PFSK-1 (cell line): Measurements from ENCODE around the gene SPATA33.

ENCODE experiments used
- FOXP2 ChIP-seq: optimal IDR thresholded peaks from 2 replicates; pipeline ENCODE3; 2011; ENCODE audit warnings: borderline replicate concordance, control low read depth, inconsistent platforms; ENCODE audit not compliant: insufficient read depth; ENCODE audit errors: extremely low read length, extremely low read depth
- POLR2AphosphoS5 ChIP-seq: IDR thresholded peaks from 2 replicates; pipeline ENCODE4 v1.6.1; 2012; ENCODE audit warnings: low read depth, mild to moderate bottlenecking, control low read depth, low read length, moderate library complexity
- REST ChIP-seq, 2 experiments: IDR thresholded peaks; 2 replicates each; pipeline versions ENCODE4 v1.6.1 to v1.8.0; 2011 to 2012; ENCODE audit warnings: low read depth in 2 of 2, low read length in 2 of 2, control low read depth in 1 of 2, inconsistent platforms in 1 of 2, mild to moderate bottlenecking in 1 of 2, moderate library complexity in 1 of 2; ENCODE audit not compliant: insufficient read depth in 1 of 2
- SIN3A ChIP-seq: IDR thresholded peaks from 2 replicates; pipeline ENCODE4 v1.6.1; 2012; ENCODE audit warnings: mild to moderate bottlenecking, low read length, moderate library complexity, borderline replicate concordance; ENCODE audit not compliant: insufficient read depth
- TAF1 ChIP-seq: IDR thresholded peaks from 2 replicates; pipeline ENCODE4 v1.6.1; 2012; ENCODE audit warnings: low read length, control low read depth, borderline replicate concordance; ENCODE audit not compliant: insufficient read depth

Gene SPATA33

GRCh38 chr16:89716493-89716892, 58.9 kb downstream of the SPATA33 start:
- TF ChIP-seq POLR2AphosphoS5 = no peak; the same call in 1 of the 2 replicates
- no peak for TF ChIP-seq SIN3A
- no peak for TF ChIP-seq REST (IDR thresholded peaks at IDR 0.05; ENCODE audit: insufficient read depth in 1 of 2, low read depth in 2 of 2, low read length in 2 of 2)
- no peak for TF ChIP-seq FOXP2
- TF ChIP-seq TAF1 = no peak

GRCh38 chr16:89716916-89717687, 59.5 kb downstream of the SPATA33 start:
- TF ChIP-seq SIN3A (no peak), POLR2AphosphoS5 (no peak), REST (IDR thresholded peaks at IDR 0.05; ENCODE audit: insufficient read depth in 1 of 2, low read depth in 2 of 2, low read length in 2 of 2) (no peak), TAF1 (no peak), FOXP2 (no peak)

GRCh38 chr16:89717688-89718505, 60.3 kb downstream of the SPATA33 start:
- TF ChIP-seq FOXP2 (no peak), POLR2AphosphoS5 (no peak), REST (IDR thresholded peaks at IDR 0.05; ENCODE audit: insufficient read depth in 1 of 2, low read depth in 2 of 2, low read length in 2 of 2) (no peak), SIN3A (no peak), TAF1 (no peak)
